Fibroblast of gingiva (primary cell): ENCODE results near the gene INVS.

Experiments used
- DNase-seq: peaks from one replicate; pipeline ENCODE4 v3.0.0-alpha.2; 2011; ENCODE audit warnings: low read depth

INVS gene

GRCh38 chr9:100277166-100277979, 178.3 kb downstream of the INVS start:
- peak; percentile 52 for DNase-seq

- DNase-seq: no peak
Observed at GRCh38 chr9:100281066-100281465, 182.0 kb downstream of the INVS start.

GRCh38 chr9:100281676-100282387, 182.8 kb downstream of the INVS start:
- DNase-seq: no peak

- DNase-seq: no peak
Observed at GRCh38 chr9:100282388-100282719, 183.3 kb downstream of the INVS start.

- DNase-seq: no peak
Observed at GRCh38 chr9:100284247-100284646, 185.2 kb downstream of the INVS start.

GRCh38 chr9:100285080-100285479, 186.0 kb downstream of the INVS start:
- no peak for DNase-seq

- no peak for DNase-seq
Observed at GRCh38 chr9:100285601-100286000, 186.6 kb downstream of the INVS start.

- DNase-seq: no peak
Observed at GRCh38 chr9:100286257-100286656, 187.2 kb downstream of the INVS start.

GRCh38 chr9:100287186-100287585, 188.1 kb downstream of the INVS start:
- no peak for DNase-seq

- no peak for DNase-seq
Observed at GRCh38 chr9:100290714-100291113, 191.7 kb downstream of the INVS start.

- no peak for DNase-seq
Observed at GRCh38 chr9:100292414-100292813, 193.4 kb downstream of the INVS start.

- DNase-seq: no peak
Observed at GRCh38 chr9:100294341-100294740, 195.3 kb downstream of the INVS start.

GRCh38 chr9:100294806-100295205, 195.8 kb downstream of the INVS start:
- no peak for DNase-seq

GRCh38 chr9:100295240-100295639, 196.2 kb downstream of the INVS start:
- no peak for DNase-seq

GRCh38 chr9:100296407-100296806, 197.4 kb downstream of the INVS start:
- no peak for DNase-seq

- no peak for DNase-seq
Observed at GRCh38 chr9:100298378-100298777, 199.3 kb downstream of the INVS start.

GRCh38 chr9:100303747-100304146, 204.7 kb downstream of the INVS start:
- no peak for DNase-seq

GRCh38 chr9:100306283-100306682, 207.2 kb downstream of the INVS start:
- DNase-seq: no peak

- no peak for DNase-seq
Observed at GRCh38 chr9:100307080-100307479, 208.0 kb downstream of the INVS start.

GRCh38 chr9:100308965-100309564, 210.0 kb downstream of the INVS start:
- peak; percentile 18 for DNase-seq

- DNase-seq: peak; percentile 46
Observed at GRCh38 chr9:100309992-100310391, 210.9 kb downstream of the INVS start.

- DNase-seq: no peak
Observed at GRCh38 chr9:100315561-100315960, 216.5 kb downstream of the INVS start.

GRCh38 chr9:100317706-100318105, 218.7 kb downstream of the INVS start:
- DNase-seq: no peak
